K562 treated with DMSO at 1 percent for 48 hours (cell line): ENCODE data around the gene SNX24. TPM values are rescaled to one million over a fixed set of nuclear protein-coding genes. Genes with fewer than 3 reads are reported as not detected.

ENCODE experiments used
- total RNA-seq: library from RNA; unstranded; fragments of 300-600 nt; gene quantifications from 2 replicates; pipeline ENCODE4 v1.2.3, GENCODE V29; 2022; ENCODE audit warnings: low replicate concordance; ENCODE audit errors: extremely low read depth

Gene SNX24, protein sequence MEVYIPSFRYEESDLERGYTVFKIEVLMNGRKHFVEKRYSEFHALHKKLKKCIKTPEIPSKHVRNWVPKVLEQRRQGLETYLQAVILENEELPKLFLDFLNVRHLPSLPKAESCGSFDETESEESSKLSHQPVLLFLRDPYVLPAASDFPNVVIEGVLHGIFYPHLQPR
- not detected in 2 replicates for total RNA-seq

DNA sequence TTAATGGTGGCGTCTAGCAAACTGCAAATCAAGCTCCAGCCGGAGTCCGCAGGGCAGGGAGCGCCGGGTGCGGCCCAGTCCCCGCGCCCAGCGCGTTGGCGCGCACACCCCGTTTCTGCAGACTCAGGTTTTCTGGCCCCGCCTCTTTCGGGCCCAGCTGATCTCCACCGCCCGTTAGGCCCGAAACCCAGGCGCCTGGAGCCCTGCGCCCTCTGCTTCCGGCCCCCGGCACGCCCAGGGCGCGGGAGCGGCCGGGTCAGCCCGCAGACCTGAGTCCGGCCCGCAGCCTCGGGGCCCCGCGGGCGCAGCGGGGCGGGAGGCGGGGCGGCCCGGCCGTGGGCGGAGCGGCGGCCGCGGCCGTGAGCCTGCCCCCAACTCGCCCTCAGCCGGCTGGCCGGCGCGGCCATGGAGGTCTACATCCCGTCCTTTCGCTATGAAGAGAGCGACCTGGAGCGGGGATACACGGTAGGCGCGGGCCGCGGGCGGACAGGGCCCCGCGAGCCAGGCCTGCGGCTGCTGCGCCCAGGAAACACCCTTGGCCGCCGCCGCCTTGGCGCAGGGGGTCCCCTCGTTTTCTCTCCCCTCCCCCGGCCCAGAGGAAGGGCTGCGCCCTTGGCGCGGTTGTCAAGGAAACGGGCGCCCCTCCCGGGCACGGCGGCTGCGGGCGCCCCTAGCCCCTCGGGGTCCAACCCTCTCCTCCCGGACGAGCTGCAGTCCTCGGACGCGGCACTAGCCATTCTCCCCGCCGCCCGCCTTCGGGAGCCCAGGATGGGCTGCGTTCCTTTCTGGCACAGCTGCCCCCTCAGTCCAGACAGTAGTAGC lies at the start of gene SNX24:
TSS of gene SNX24 (plus strand) at position 385 of the 822 bp plus-strand sequence. CDS start at position 406, 21 bp downstream.

DNA sequence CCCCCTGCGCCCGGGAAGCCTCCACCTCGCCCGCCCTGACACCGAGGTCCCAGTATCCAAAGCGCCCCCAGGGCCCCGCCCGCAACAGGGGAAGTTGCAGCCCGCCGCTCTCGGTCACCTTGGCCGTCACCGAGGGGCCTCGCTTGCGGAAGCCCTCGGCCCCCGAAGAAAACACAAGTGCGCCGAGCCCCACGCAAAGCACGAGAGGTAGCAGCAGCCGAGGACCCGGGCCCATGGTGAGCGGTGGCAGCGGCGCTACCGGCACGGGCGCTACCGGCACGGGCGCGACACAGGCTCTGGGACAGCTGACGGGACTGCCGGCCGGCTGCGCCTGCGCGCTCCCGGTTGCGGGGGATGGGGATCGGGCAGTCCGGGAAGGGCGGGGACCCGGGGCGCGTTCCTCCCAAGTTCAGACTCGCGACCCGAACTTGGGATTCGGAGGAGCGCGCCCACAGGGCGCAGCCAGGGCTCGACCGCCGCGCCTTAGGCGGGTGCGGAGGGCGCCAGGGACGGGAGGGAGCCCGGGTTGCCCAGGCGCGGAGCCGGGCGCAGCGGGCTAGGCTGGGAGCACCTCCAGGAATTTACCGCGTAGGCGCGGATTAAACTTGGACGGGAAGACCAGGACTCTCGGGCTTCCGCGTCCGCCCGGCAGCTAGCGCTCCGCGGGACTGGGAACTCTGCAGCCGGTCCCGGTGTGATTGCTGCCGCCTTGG lies 191.1 kb downstream of the SNX24 start, which contains the start of gene PPIC:
TSS of gene PPIC (minus strand) at position 335 of the 713 bp plus-strand sequence. CDS start at position 235, 100 bp downstream.

Other genes with a start within 250 kb of the SNX24 start
- not detected in 2 replicates for gene SNX2, start 70.5 kb upstream of the SNX24 start, total RNA-seq
- not detected in 2 replicates for gene PPIC, start 191.1 kb downstream of the SNX24 start, total RNA-seq
- gene PRDM6, start 243.6 kb downstream of the SNX24 start, total RNA-seq: not detected in 2 replicates